H9 (cell line): ENCODE data around the gene FBN1. TPM values are rescaled to one million over a fixed set of nuclear protein-coding genes. Genes with fewer than 3 reads are reported as not detected.

ENCODE experiments used
- DNase-seq: peaks from one replicate; pipeline ENCODE4 v3.0.0-alpha.2; 2017
- H2AFZ ChIP-seq: one replicate; pipeline ENCODE4 v1.6.1; 2013; ENCODE audit warnings: mild to moderate bottlenecking, low read length, control low read depth, moderate library complexity
- H2AK5ac ChIP-seq: 2 replicates; pipeline ENCODE4 v1.6.1; 2013; ENCODE audit warnings: low read length, control low read depth, mixed read lengths; ENCODE audit not compliant: insufficient read length
- H2BK120ac ChIP-seq: one replicate; pipeline ENCODE4 v1.6.1; 2013; ENCODE audit warnings: low read depth, mild to moderate bottlenecking, low read length, control low read depth, inconsistent platforms; ENCODE audit not compliant: poor library complexity, severe bottlenecking
- H2BK12ac ChIP-seq: 2 replicates; pipeline ENCODE4 v1.6.1; 2013; ENCODE audit warnings: low read length, control low read depth, mixed read lengths, low read depth; ENCODE audit not compliant: insufficient read length
- H2BK15ac ChIP-seq: 2 replicates; pipeline ENCODE4 v1.6.1; 2013; ENCODE audit warnings: low read depth, low read length, control low read depth
- H2BK20ac ChIP-seq: one replicate; pipeline ENCODE4 v1.6.1; 2013; ENCODE audit warnings: low read depth, mild to moderate bottlenecking, low read length, control low read depth, inconsistent platforms; ENCODE audit not compliant: poor library complexity, severe bottlenecking
- H2BK5ac ChIP-seq: 2 replicates; pipeline ENCODE4 v1.6.1; 2013; ENCODE audit warnings: low read length, control low read depth, mixed read lengths; ENCODE audit not compliant: insufficient read length
- H3K14ac ChIP-seq: 2 replicates; pipeline ENCODE4 v1.6.1; 2013; ENCODE audit warnings: low read length, control low read depth; ENCODE audit not compliant: insufficient read depth
- H3K18ac ChIP-seq: 2 replicates; pipeline ENCODE4 v1.6.1; 2013; ENCODE audit warnings: low read depth, mild to moderate bottlenecking, mixed read lengths, low read length, control low read depth; ENCODE audit not compliant: insufficient read length
- H3K23ac ChIP-seq: 2 replicates; pipeline ENCODE4 v1.6.1; 2013; ENCODE audit warnings: low read length, control low read depth, mixed read lengths, low read depth; ENCODE audit not compliant: insufficient read length
- H3K23me2 ChIP-seq: 2 replicates; pipeline ENCODE4 v1.6.1; 2013; ENCODE audit warnings: low read depth, mild to moderate bottlenecking, mixed read lengths, low read length, control low read depth; ENCODE audit not compliant: insufficient read length, poor library complexity, severe bottlenecking
- H3K27ac ChIP-seq: 2 replicates; pipeline ENCODE4 v1.5.1; 2013; ENCODE audit warnings: low read length, control low read depth, mixed read lengths, low read depth; ENCODE audit not compliant: insufficient read length
- H3K27me3 ChIP-seq: 2 replicates; pipeline ENCODE4 v1.6.1; 2013; ENCODE audit warnings: low read length, control low read depth, inconsistent platforms; ENCODE audit not compliant: insufficient read depth
- H3K4ac ChIP-seq: 2 replicates; pipeline ENCODE4 v1.6.1; 2013; ENCODE audit warnings: low read depth, mild to moderate bottlenecking, control low read depth, inconsistent platforms, low read length, moderate library complexity
- H3K4me1 ChIP-seq: 2 replicates; pipeline ENCODE4 v1.6.1; 2013; ENCODE audit warnings: low read length, control low read depth, inconsistent platforms; ENCODE audit not compliant: insufficient read depth
- H3K4me2 ChIP-seq: 2 replicates; pipeline ENCODE4 v1.6.1; 2013; ENCODE audit warnings: low read length, control low read depth, mixed read lengths; ENCODE audit not compliant: insufficient read length, insufficient read depth
- H3K56ac ChIP-seq: 2 replicates; pipeline ENCODE4 v1.6.1; 2013; ENCODE audit warnings: low read depth, mild to moderate bottlenecking, mixed read lengths, low read length, control low read depth; ENCODE audit not compliant: insufficient read length
- H3K79me1 ChIP-seq: 2 replicates; pipeline ENCODE4 v1.6.1; 2013; ENCODE audit warnings: low read depth, mild to moderate bottlenecking, moderate library complexity, low read length, control low read depth, inconsistent platforms; ENCODE audit not compliant: insufficient read depth, poor library complexity, severe bottlenecking
- H3K79me2 ChIP-seq: 2 replicates; pipeline ENCODE4 v1.6.1; 2013; ENCODE audit warnings: low read length, control low read depth, inconsistent platforms; ENCODE audit not compliant: insufficient read depth
- H3K9ac ChIP-seq: 2 replicates; pipeline ENCODE4 v1.6.1; 2013; ENCODE audit warnings: low read length, control low read depth, mixed read lengths; ENCODE audit not compliant: insufficient read length; ENCODE audit errors: extremely low read depth
- H3K9me3 ChIP-seq: one replicate; pipeline ENCODE4 v1.6.1; 2013; ENCODE audit warnings: low read depth, low read length, inconsistent platforms; ENCODE audit not compliant: control insufficient read depth
- H3T11ph ChIP-seq: one replicate; pipeline ENCODE4 v1.6.1; 2013; ENCODE audit warnings: mild to moderate bottlenecking, low read length, control low read depth, inconsistent platforms
- H4K20me1 ChIP-seq: one replicate; pipeline ENCODE4 v1.6.1; 2013; ENCODE audit not compliant: control insufficient read depth, insufficient read length, insufficient read depth
- H4K5ac ChIP-seq: 2 replicates; pipeline ENCODE4 v1.6.1; 2013; ENCODE audit warnings: low read depth, mild to moderate bottlenecking, mixed read lengths, low read length, control low read depth; ENCODE audit not compliant: insufficient read length
- H4K8ac ChIP-seq: replicated peaks from 2 replicates; pipeline ENCODE4 v1.6.1; 2013; ENCODE audit warnings: low read length, control low read depth, mixed read lengths, low read depth; ENCODE audit not compliant: insufficient read length
- H4K91ac ChIP-seq: 2 replicates; pipeline ENCODE4 v1.6.1; 2013; ENCODE audit warnings: low read depth, mild to moderate bottlenecking, moderate library complexity, mixed read lengths, low read length, control low read depth; ENCODE audit not compliant: insufficient read length
- H3K27ac Mint-ChIP-seq, 3 experiments: 2 replicates in 2 of 3; 3 replicates in 1 of 3; pipeline ENCODE4 v1.8.0; 2020 to 2021; ENCODE audit warnings: mixed read lengths in 3 of 3, mild to moderate bottlenecking in 1 of 3, moderate library complexity in 1 of 3
- H3K27me3 Mint-ChIP-seq: 2 replicates; pipeline ENCODE4 v1.8.0; 2021; ENCODE audit warnings: low read depth, mild to moderate bottlenecking, moderate library complexity, mixed read lengths
- H3K36me3 Mint-ChIP-seq, 3 experiments: 2 replicates in 2 of 3; 3 replicates in 1 of 3; pipeline ENCODE4 v1.8.0; 2020 to 2021; ENCODE audit warnings: low read depth in 3 of 3, mixed read lengths in 3 of 3; ENCODE audit not compliant: insufficient read depth in 1 of 3
- H3K4me1 Mint-ChIP-seq, 2 experiments: 2 replicates each; pipeline ENCODE4 v1.8.0; 2020; ENCODE audit warnings: mixed read lengths in 2 of 2
- H3K4me3 Mint-ChIP-seq, 2 experiments: 2 replicates in 1 of 2; 3 replicates in 1 of 2; pipeline ENCODE4 v1.8.0; 2020 to 2021; ENCODE audit warnings: mild to moderate bottlenecking in 2 of 2, mixed read lengths in 2 of 2, moderate library complexity in 1 of 2
- H3K9me3 Mint-ChIP-seq, 2 experiments: 2 replicates in 1 of 2; 3 replicates in 1 of 2; pipeline ENCODE4 v1.8.0; 2020; ENCODE audit warnings: mild to moderate bottlenecking in 2 of 2, mixed read lengths in 2 of 2, moderate library complexity in 1 of 2
- CTCF ChIP-seq: fragments of 200-600 bp; sonication (generic); conservative IDR thresholded peaks from 3 replicates; pipeline ENCODE4 v1.8.0; 2021; ENCODE audit warnings: antibody characterized with exemption, mild to moderate bottlenecking
- total RNA-seq: library from RNA; stranded (reverse); gene quantifications from 2 replicates; pipeline ENCODE4 v1.2.1, GENCODE V29; 2021

The FBN1 gene
- total RNA-seq, 1 experiment from 2014 or later: 3.6 TPM

- Histone ChIP-seq H3K4ac (no peak overlapping the region), H3K27ac (no peak overlapping the region), H2AK5ac (no peak overlapping the region), H3K4me1 (no peaks in the 10 kb centered on the region), H4K8ac (no peak overlapping the region), H3K14ac (no peak overlapping the region), H2BK120ac (no peak overlapping the region), H3K79me2 (no peaks in the 10 kb centered on the region), H3K9me3 (no peaks in the 10 kb centered on the region), H3K9ac (no peak overlapping the region), H4K5ac (no peak overlapping the region), H3K23ac (no peak overlapping the region), H4K20me1 (no peaks in the 10 kb centered on the region), H3K23me2 (no peaks in the 10 kb centered on the region), H2AFZ (no peak overlapping the region), H3K18ac (no peak overlapping the region), H3K4me2 (no peak overlapping the region), H3K27me3 (no peaks in the 10 kb centered on the region; the same call in 1 of the 2 replicates), H4K91ac (no peak overlapping the region), H3K56ac (no peak overlapping the region), H2BK5ac (no peak overlapping the region), H2BK12ac (no peak overlapping the region), H2BK20ac (no peak overlapping the region), H3K79me1 (no peaks in the 10 kb centered on the region), H3T11ph (no peak overlapping the region), H2BK15ac (no peak overlapping the region)
- no peaks in the 10 kb centered on the region for H3K9me3 Mint-ChIP-seq
- no peaks in the 10 kb centered on the region for H3K27me3 Mint-ChIP-seq
- TF ChIP-seq CTCF: no peak
- peaks cover 0 to 2% (median 0%) of the 10 kb centered on the region in 3 experiments; a peak in 1 of 7 replicates for H3K36me3 Mint-ChIP-seq
- H3K4me3 Mint-ChIP-seq: no peak overlapping the region
- DNase-seq: no peak
- no peak overlapping the region for H3K27ac Mint-ChIP-seq
- peaks cover 5 to 12% of the 10 kb centered on the region in 2 experiments for H3K4me1 Mint-ChIP-seq
Observed at GRCh38 chr15:48466079-48466478, 179.4 kb downstream of the FBN1 start.
